AG20443 (cell line): ENCODE measurements around the gene MORC2.

Experiments
- DNase-seq: peaks from one replicate; pipeline ENCODE4 v3.0.0; 2012; ENCODE audit warnings: low spot score, mixed read lengths

MORC2 gene

GRCh38 chr22:30889268-30889995 lies 79.1 kb downstream of the MORC2 start:
- DNase-seq, result no peak

GRCh38 chr22:30887861-30888260 lies 80.7 kb downstream of the MORC2 start:
- no peak for DNase-seq

GRCh38 chr22:30887453-30887852 lies 81.1 kb downstream of the MORC2 start:
- DNase-seq, result no peak

GRCh38 chr22:30885591-30885990 lies 83.0 kb downstream of the MORC2 start:
- DNase-seq, result no peak

- no peak for DNase-seq
These were observed 83.6 kb downstream of the MORC2 start for GRCh38 chr22:30885001-30885366.

- DNase-seq, result no peak
These were observed 84.2 kb downstream of the MORC2 start for GRCh38 chr22:30884211-30885000.

- DNase-seq, result no peak
These were observed 84.9 kb downstream of the MORC2 start for GRCh38 chr22:30883586-30884145.

- DNase-seq, result no peak
These were observed 85.5 kb downstream of the MORC2 start for GRCh38 chr22:30882974-30883533.

- DNase-seq, result no peak
These were observed 86.3 kb downstream of the MORC2 start for GRCh38 chr22:30882184-30882717.

- no peak for DNase-seq
These were observed 87.0 kb downstream of the MORC2 start for GRCh38 chr22:30881361-30882183.

- no peak for DNase-seq
These were observed 87.7 kb downstream of the MORC2 start for GRCh38 chr22:30880847-30881246.

- no peak for DNase-seq
These were observed 88.4 kb downstream of the MORC2 start for GRCh38 chr22:30880181-30880601.

- no peak for DNase-seq
These were observed 89.2 kb downstream of the MORC2 start for GRCh38 chr22:30879415-30879797.

GRCh38 chr22:30878516-30879414 lies 89.8 kb downstream of the MORC2 start:
- no peak for DNase-seq

GRCh38 chr22:30877662-30878515 lies 90.7 kb downstream of the MORC2 start:
- DNase-seq, result no peak

- DNase-seq, result no peak
These were observed 91.5 kb downstream of the MORC2 start for GRCh38 chr22:30876915-30877553.

- DNase-seq, result no peak
These were observed 92.3 kb downstream of the MORC2 start for GRCh38 chr22:30876221-30876751.

- DNase-seq, result no peak
These were observed 92.9 kb downstream of the MORC2 start for GRCh38 chr22:30875481-30876215.
